ENCODE data around the gene GCH1. TPM values are rescaled to one million over a fixed set of nuclear protein-coding genes. Genes with fewer than 3 reads are reported as not detected.

GCH1 gene
- total and polyA plus RNA-seq, 4 donors = 7.2 to 44.9 (median 14.8) TPM

- WGBS, 2 donors = 74 to 82% methylated on average over 5 of the region's 5 CpGs
- ATAC-seq (ENCODE audit: insufficient read depth, low FRiP score) = no peak
Measured at GRCh38 chr14:54814076-54814475, 88.5 kb downstream of the GCH1 start.

GRCh38 chr14:54813081-54813480, 89.5 kb downstream of the GCH1 start:
- no peak overlapping the region for H3K4me3 ChIP-seq
- ATAC-seq (ENCODE audit: insufficient read depth, low FRiP score) = no peak
- no peaks in the 10 kb centered on the region for H3K9me3 ChIP-seq (ENCODE audit: control insufficient read depth in 4 of 4, insufficient read depth in 3 of 4, low read length in 3 of 4)
- TF ChIP-seq CTCF (IDR thresholded peaks at IDR 0.05; ENCODE audit: control extremely low read depth, extremely low read depth) = no peak
- 92 to 94% methylated on average over 2 of the region's 2 CpGs for WGBS, 2 donors
- H3K4me1 ChIP-seq (ENCODE audit: control insufficient read depth in 5 of 5, insufficient read depth in 5 of 5, low read length in 5 of 5) = peaks cover 0 to 1% (median 0%) of the 10 kb centered on the region in 5 donors
- H3K36me3 ChIP-seq (ENCODE audit: control insufficient read depth in 4 of 4, insufficient read depth in 4 of 4, low read length in 4 of 4) = no peaks in the 10 kb centered on the region
- no peaks in the 10 kb centered on the region for H3K27me3 ChIP-seq (ENCODE audit: control insufficient read depth in 3 of 3, insufficient read depth in 3 of 3, low read length in 2 of 3)
- DNase-seq = no peak
- H3K9ac ChIP-seq (ENCODE audit: insufficient read depth in 1 of 2, low read length in 2 of 2) = no peak overlapping the region
- H3K27ac ChIP-seq (ENCODE audit: low read depth in 1 of 2, low read length in 1 of 2) = no peak overlapping the region

More at GRCh38 chr14:54814076-54814475, 88.5 kb downstream of the GCH1 start:
- no peak overlapping the region for H3K4me3 ChIP-seq
- H3K4me1 ChIP-seq (ENCODE audit: control insufficient read depth in 5 of 5, insufficient read depth in 5 of 5, low read length in 5 of 5) = peaks cover 0 to 1% (median 0%) of the 10 kb centered on the region in 5 donors
- no peak overlapping the region for H3K27ac ChIP-seq (ENCODE audit: low read depth in 1 of 2, low read length in 1 of 2)
- no peaks in the 10 kb centered on the region for H3K36me3 ChIP-seq (ENCODE audit: control insufficient read depth in 4 of 4, insufficient read depth in 4 of 4, low read length in 4 of 4)
- no peak for TF ChIP-seq CTCF (IDR thresholded peaks at IDR 0.05; ENCODE audit: control extremely low read depth, extremely low read depth)
- DNase-seq = no peak
- H3K9me3 ChIP-seq (ENCODE audit: control insufficient read depth in 4 of 4, insufficient read depth in 3 of 4, low read length in 3 of 4) = no peaks in the 10 kb centered on the region
- no peaks in the 10 kb centered on the region for H3K27me3 ChIP-seq (ENCODE audit: control insufficient read depth in 3 of 3, insufficient read depth in 3 of 3, low read length in 2 of 3)
- H3K9ac ChIP-seq (ENCODE audit: insufficient read depth in 1 of 2, low read length in 2 of 2) = no peak overlapping the region

GRCh38 chr14:54812617-54813016, 90.0 kb downstream of the GCH1 start:
- 87 to 90% methylated on average over 6 of the region's 6 CpGs for WGBS, 2 donors

More at GRCh38 chr14:54812617-54813016, 90.0 kb downstream of the GCH1 start:
- Histone ChIP-seq H3K27me3 (ENCODE audit: control insufficient read depth in 3 of 3, insufficient read depth in 3 of 3, low read length in 2 of 3) (no peaks in the 10 kb centered on the region), H3K4me3 (no peak overlapping the region), H3K9me3 (ENCODE audit: control insufficient read depth in 4 of 4, insufficient read depth in 3 of 4, low read length in 3 of 4) (no peaks in the 10 kb centered on the region), H3K9ac (ENCODE audit: insufficient read depth in 1 of 2, low read length in 2 of 2) (no peak overlapping the region), H3K4me1 (ENCODE audit: control insufficient read depth in 5 of 5, insufficient read depth in 5 of 5, low read length in 5 of 5) (peaks cover 0 to 1% (median 0%) of the 10 kb centered on the region in 5 donors), H3K27ac (ENCODE audit: low read depth in 1 of 2, low read length in 1 of 2) (no peak overlapping the region), H3K36me3 (ENCODE audit: control insufficient read depth in 4 of 4, insufficient read depth in 4 of 4, low read length in 4 of 4) (no peaks in the 10 kb centered on the region)
- no peak for TF ChIP-seq CTCF (IDR thresholded peaks at IDR 0.05; ENCODE audit: control extremely low read depth, extremely low read depth)
- no peak for ATAC-seq (ENCODE audit: insufficient read depth, low FRiP score)
- DNase-seq = no peak
